HG02870 (cell line): Measurements from ENCODE around the gene S100B.
"Not testable (repeated sequence)": the region's sequence is repeated elsewhere in the genome, so short reads cannot be mapped to it uniquely, and the experiment has no call there.

Experiments used
- ATAC-seq: cut with Tn5 transposase; IDR thresholded peaks from one replicate; pipeline ENCODE4 v1.9.1; 2021; ENCODE audit warnings: mild to moderate bottlenecking, moderate library complexity; ENCODE audit not compliant: unreplicated experiment

The S100B gene

DNA sequence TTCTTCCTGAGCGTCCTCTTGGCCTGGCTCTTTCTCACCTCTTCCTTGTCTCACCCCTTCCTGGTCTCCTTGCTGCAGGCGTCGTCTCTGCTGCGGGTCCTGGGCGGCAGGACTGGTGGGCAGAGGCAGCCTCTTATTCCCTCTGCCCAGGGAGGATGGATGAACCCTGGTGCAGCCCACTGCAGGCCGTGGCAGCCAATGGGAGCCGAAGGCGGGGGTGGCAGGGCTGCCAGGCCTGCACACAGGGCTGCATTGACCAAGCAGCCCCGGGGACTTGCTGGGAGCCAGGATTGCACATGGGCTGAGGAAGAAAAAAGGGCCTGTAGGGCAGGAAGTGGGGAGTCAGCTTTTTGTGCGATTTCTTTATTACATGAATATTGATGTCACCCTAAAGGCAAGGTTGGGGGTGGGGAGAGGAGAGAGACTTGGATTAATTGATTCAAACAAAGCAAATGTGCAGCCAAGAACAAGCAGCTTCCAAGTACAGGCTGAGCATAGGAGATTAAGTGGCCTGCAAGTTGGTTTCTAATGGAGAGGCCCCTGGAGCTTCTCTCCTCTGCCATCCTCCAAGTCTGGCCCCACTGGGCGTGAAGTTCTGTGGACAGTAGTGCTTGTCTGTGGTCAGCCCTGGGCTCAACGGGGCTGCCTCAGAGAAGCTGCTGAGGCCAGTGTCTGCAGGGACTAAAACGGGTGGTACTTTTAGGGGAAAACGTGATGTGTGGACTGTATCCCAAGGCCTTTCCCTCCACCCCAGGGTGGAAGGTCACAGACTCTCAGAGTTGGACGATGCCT lies at the start of gene S100B:
Gene S100B (minus strand): TSS at position 108 of the 792 bp plus-strand sequence. CDS start 2,667 bp downstream, outside the sequence.
- no peak for ATAC-seq

DNA sequence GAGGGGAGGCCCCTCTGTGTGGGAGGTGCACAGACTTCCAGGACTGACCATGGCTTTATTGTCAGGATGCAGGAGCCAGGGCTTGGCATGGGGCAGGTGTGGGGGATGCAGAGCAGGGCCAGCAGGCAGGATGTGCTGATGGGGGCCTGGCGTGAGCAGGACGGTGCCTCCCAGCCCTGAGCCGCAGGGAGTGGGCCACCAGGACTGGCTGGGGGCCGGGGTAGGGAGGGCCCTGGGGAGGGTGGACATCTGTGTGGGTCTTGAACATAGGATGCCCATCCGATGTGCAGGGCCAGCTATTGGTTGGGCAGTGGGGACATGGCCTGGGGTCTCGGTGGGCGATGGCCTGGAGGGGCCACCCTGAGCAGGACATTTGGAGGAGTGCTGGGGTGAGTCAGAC lies 46.2 kb upstream of the S100B start:
- no peak for ATAC-seq

DNA sequence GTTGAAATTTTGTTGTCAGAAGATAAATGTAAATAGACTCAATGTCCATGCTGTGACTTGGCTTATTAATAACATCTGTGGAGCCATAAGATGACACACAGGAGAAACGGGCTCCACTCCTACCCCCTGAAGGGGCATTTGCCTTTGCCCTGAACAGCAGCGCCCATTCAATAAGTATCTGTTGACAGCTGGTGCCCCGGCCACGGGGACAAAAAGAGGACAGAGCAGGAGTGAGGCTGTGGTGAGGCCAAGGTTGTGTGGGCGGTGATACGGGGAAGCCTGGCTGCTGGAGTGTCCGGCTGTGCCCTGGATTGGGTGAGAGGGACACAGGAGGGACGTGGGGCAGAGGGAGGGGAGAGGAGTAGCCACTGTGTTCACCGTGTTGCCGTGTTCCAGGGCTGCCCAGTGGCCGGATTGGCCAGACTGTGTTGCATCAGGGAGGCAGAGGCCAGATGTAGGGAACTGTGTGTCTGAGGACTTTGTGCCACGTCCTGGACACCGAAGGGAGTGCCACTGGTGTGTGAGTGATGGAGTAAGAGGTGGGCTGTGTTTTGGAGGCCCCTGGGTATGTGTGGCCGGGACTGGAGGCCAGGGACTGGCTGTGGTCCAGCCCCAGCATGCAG lies 45.7 kb upstream of the S100B start:
- no peak for ATAC-seq

DNA sequence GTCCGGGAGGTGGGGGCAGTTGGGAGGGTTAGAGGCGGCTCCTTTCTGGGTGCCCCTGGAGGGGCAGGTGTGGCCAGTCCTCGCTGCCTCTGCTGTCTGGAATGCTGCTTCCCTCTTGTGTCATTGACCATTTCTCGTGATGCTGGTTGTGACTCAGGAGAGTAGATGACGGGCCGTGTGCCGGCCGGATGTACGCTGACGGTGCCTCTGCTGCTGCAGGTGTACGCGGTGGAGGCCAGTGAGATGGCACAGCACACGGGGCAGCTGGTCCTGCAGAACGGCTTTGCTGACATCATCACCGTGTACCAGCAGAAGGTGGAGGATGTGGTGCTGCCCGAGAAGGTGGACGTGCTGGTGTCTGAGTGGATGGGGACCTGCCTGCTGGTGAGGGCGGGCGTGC lies 44.5 kb upstream of the S100B start:
- ATAC-seq = no peak

DNA sequence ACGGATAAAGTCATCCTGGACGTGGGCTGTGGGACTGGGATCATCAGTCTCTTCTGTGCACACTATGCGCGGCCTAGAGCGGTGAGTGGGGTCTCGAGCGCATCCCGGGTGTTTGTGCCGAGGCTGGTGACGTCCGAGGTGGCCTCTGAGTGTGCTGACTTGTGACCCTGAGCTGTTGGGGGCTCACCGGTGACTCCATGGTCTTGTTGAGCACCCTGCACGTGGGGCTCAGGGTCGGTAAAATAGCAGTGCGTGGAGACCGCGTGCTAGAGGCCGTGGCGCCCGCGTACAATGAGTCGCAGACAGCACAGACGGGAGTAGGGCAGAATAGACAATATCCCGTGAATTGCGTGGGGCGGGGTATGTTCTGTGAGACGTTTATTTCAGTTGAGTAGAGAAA lies 43.7 kb upstream of the S100B start:
- ATAC-seq = no peak

DNA sequence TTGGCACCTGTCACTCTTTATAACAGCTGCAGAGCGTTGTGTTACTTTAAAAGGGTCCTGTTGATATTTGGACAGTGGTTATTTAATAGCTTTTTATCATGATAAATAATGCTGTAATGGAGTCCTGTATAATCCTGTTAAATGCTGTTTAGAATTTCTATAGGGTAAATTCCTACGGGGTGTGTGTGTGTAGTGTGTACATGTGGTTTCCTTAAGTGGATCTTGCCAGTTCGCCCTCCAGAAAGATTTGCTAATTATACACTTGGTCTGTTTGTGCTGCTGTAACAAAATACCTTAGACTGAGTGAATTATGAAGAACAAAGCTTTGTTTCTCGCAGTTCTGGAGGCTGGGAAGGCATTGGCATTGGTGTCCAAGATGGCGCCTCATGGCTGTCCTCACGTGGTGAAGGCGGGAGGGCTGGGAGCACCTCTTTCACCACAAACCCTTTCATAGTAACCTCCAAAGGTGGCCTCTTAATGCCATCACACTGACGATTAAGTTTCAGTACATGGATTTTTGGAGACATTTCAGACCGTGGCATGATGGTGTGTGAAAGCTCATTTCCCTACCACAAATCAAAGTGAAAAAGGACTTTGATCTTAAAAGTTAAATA lies 41.8 kb upstream of the S100B start:
- no peak for ATAC-seq

DNA sequence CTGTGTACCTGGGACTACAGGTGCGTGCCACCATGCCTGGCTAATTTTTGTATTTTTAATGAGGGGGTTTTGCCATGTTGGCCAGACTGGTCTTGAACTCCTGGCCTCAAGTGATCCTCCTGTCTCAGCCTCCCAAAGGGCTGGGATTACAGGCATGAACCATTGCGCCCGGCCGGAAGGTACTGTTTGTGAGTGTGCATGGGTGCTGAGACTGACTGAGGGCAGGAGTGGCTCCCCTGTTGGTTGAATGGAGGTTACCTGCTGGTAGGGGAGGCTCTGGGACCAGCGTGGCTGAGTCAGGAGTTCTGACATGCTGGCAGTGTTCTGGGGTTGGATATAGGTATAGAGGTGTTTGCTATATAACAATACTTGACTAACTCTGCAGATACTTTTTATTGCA lies 41.0 kb upstream of the S100B start:
- no peak for ATAC-seq

DNA sequence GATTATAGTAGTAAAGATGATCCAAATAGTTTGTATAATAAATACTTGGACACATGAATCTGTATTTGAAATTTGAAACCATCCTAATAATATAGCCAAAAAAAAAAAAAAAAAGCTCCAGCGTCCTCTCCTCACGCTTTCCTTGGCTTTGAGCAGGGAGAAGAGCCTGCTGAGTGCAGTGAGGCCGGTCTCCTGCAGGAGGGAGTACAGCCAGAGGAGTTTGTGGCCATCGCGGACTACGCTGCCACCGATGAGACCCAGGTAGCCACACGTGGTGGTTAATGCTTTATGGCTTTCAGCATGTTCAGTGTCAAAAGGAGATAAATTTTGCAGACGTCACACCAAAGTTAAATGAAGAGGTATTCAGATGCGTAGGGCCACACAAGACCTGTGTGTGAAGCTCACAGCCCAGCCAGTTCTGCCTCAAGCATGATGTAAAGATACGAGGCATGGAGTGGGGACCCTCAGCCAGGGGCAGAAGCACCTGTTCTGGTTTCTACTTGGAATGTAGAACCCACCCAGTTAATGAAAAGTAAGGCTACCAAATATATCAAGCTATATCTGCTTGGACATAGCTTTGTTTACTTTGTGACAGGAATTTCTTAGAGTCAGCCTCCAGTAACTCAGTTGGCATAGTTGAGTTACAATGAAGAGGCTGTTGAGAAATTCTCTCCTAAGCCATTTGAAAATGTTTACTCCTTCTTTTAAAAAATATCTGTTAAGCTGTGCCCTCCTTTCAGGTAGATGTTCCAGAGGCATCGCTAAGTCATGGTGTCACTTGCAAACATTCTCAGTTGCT lies 38.7 kb upstream of the S100B start:
- no peak for ATAC-seq

DNA sequence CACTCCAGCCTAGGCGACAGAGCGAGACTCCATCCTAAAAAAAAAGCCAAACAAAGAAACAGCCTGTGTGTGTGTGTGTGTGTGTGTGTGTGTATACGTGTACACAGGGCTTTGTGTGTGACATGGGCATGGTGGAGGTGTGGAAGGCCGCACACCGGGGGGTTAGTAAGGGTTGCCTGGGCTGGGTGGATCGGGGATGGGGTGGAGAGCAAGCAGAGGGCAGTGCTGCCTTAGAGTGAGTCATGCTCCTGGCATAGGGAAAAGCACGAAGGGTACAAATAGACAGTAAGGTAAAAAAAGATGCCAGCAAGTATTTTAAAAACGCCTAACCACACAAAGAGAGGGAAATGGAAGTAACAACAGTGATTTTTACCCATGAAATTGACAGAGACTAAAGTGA lies 36.8 kb upstream of the S100B start:
- ATAC-seq = no peak

DNA sequence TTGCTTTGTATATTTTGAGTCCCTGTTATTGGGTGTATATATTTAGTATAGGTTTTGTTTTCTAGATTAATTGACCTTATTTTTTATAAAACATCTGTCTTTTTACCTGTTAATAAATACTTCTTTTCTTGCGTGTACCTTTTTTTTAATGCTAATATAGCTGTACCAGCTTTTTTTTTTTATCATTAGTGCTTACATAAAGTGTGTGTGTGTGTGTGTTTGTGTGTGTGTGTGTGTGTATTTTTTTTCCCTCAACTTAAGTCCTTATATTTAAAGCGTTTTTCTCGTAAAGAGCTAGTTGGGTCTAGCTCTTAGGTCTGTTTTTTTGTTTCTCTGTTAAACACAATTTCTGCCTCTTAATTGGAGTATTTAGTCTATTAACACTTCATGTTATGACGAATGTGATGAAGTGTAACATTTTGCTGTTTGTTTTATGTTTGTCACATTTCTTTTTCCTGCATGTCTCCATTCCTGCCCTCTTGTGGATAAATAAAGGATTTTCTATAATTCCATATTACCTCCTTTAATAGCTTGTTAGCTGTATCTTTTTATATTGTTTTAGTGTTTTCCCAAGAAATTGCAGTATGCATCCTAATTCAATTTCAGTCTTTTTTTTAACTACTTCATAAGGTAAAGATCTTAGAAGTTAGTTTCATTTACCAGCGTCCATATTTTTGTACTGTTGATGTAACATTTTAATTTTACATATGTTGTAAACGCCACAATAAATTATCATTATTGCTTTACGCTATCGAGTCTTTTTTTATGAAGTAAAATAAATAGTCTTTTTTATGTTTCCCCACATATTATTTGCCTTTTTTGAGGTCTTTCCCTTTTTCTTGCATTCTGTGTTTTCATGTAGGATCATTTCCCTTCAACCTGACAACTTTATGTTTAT lies 34.9 kb upstream of the S100B start:
- ATAC-seq = no peak

DNA sequence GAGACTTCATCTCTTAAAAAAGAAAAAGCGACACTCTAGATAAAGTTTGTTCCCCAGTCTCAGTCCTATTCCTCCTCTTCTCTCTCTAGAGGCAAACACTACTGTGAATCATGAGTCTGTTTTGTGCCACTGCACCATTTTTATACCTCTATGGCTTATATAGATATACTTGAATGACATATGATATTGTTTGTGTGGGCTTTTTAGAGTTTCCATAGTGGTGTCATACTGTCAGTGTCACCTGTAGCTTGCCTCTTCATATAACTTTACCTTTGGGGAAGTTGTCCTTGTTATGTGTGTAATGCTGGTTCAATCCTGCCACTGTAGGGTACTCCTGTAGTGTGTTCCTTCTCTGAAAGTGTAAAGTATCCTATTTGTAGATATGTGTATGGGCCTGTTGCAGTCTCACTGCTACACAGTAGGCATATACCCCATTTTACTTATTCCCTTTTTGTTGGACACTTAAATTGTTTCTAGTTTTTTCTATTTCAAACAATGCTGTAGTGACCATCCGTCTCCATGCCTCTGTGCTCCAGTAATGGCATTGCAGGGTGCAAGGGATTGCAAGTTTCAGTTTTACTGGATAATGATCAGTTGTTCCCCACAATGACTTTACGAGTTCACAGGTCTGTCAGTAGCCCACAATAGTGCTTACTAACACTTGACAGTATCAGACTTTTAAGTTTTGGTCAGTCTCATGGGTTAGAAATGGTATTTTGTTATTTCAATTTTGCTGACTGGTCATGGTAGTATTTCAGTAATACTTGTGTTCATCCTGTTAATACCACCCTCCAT lies 33.3 kb upstream of the S100B start:
- ATAC-seq = no peak

DNA sequence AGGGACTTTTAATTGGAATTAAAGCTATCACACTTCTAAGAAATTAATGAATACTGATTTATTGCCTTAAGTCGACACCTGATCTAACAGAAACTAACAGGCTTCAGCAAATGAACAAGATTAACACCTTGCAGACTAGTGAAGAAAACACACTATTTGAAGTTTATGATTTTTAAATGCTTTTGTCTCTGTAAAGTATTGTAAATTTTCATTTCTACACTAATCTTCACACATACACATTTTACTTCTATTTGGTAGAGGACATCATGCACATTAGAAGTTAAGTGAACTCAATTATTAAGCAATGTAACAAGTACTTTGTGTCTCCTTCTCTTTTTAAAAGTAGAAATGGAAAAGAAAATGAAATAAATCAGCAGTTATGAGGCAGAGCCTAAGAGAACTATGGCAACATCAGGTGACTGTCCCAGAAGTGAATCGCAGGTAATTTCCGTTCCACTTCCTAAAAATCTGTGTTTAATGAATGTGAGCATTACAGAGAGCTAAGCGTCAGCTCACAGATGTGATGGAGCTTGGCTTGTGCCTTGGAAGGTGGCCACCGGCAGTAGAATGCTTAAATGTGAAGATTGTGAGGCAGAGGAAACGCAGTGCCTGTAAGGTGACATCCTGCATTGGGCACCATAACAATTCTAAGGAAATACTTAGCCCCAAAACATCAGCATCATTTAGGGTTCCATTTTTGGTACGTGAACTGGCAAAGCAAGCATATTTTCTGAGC lies 31.8 kb upstream of the S100B start:
- no peak for ATAC-seq

DNA sequence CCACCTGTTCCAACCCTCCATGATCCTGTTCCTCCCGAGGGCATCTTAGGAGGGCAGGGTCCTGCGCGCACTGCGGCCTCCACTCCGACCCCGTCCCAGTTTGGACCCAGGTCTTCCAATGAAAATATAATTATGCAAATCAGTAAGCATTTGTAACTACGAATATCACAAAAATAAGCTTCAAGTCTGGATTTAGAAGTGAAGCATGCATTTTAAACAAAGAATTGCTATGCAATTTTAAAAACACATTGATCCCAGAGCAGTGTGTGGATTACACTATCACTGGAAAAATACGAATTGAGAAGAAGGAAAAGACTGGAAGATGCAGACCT lies 31.3 kb upstream of the S100B start:
- ATAC-seq = no peak

DNA sequence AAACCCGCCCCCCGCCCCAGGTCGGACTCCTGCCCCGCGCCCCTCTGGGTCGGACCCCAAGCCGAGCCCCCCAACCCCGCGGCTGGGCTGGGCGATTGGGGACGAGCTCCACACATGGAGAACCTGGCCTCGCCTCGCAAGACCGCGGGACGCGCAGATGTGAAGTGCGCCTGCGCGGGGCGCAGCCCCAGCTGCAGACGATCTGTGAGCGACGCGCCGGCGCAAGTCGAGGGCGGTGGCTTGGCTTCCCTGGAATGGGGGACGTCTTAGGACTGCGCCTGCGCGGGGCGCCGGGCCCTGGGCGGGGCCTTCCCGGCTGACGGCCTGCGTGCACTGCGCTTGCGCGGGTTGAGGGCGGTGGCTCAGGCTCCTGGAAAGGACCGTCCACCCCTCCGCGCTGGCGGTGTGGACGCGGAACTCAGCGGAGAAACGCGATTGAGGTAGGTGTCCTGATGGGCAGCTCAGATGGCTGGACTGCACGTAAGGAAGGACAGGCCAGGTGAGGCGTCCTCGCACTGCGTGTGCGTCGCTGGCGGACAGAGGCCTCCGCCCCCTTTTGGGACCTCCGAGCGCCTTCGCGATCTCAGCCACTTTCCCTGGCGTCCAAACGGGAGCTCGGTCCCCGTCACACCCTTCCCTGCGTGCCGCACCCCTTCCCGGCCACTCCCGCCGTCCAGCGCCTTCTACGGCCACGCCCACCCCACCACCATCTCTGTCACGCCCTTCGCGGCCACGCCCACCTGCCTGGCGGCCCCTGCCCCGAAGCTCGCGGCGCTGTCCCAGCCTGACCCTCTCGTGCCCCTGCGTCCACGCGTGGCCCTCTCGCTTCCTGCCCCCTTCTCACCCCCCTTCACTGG lies 30.7 kb upstream of the S100B start, which contains the start of gene PRMT2:
Gene PRMT2 (plus strand): TSS at position 351 of the 857 bp plus-strand sequence. CDS start 1,278 bp downstream, outside the sequence.
- ATAC-seq = peak; percentile 79

DNA sequence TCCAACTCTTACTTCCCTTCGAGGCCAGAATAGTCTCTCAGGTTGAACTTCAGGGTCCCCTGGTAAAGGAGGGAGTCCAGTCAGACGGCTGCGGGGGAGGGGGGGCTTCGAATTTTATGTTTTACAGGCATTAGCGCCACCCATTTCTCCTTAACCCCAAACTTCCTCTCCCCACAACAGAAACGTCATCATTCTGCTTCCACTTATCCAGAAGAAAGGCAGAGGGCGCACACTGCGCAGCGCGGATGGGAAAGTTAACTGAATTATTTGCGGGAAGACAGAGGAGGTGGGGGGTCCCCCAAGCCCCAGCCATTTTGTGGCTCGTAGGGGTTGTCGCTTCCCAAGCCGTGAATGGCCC lies 30.1 kb upstream of the S100B start:
- ATAC-seq = peak; percentile 21

DNA sequence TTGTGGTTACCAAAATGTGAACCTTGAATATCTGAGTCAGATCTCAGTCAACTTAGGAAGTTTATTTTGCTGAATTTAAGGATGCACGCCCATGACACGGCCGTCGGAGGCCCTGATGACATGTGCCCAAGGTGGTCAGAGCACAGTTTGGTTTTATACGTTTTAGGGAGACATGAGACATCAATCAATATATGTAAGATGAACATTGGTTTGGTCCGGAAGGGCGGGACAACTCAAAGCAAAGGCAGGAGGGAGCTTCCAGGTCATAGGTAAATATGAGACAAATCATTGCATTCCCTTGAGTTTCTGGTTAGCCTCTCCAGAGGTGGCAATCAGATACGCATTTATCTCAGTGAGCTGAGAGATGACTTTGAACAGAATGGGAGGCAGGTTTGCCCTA lies 29.5 kb upstream of the S100B start:
- no peak for ATAC-seq

DNA sequence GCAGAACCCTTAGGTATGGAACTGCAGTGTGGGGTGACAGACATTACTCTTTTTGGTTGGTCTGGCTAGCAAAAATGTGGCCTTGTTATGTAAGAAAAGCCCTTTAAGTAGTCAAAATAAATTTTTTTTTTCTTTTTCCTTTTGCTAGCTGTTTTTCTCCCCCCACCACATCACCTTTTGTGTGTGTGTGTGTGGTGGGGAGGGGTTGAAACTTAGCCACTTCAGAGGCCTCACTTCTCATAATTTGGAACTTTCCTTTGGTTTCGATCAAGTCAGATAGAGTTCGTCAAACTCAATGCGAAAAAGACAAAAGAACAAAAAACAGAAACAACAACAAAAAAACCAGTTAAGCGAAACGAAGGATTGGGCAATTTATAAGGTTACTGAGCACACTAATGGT lies 28.7 kb upstream of the S100B start:
- no peak for ATAC-seq

DNA sequence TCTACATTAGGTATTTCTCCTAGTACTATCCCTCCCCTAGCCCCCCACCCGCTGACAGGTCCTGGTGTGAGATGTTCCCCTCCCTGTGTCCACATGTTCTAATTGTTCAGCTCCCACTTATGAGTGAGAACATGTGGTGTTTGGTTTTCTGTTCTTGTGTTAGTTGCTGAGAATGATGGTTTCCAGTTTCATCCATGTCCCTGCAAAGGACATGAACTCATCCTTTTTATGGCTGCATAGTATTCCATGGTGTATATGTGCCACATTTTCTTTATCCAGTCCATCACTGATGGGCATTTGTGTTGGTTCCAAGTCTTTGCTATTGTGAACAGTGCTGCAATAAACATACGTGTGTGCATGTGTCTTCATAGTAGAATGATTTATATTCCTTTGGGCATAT lies 26.0 kb upstream of the S100B start:
- ATAC-seq = not testable (repeated sequence)
